ENCODE data around the gene PIGT.
A peak's percentile ranks its signal among the peaks of the same experiment; 100 is the strongest.

The PIGT gene

GRCh38 chr20:45448270-45448669, 32.3 kb downstream of the PIGT start:
- Histone ChIP-seq H3K9me3 (ENCODE audit: control extremely low read depth in 1 of 5, control insufficient read depth in 4 of 5, insufficient read depth in 2 of 5, low read depth in 1 of 5, low read length in 4 of 5) (no peaks in the 10 kb centered on the region), H3K4me1 (ENCODE audit: control extremely low read depth in 1 of 4, control insufficient read depth in 4 of 4, insufficient read depth in 4 of 4, low read length in 3 of 4) (no peaks in the 10 kb centered on the region), H3K36me3 (ENCODE audit: control insufficient read depth in 4 of 4, insufficient read depth in 4 of 4, low read length in 3 of 4) (no peaks in the 10 kb centered on the region), H3K27ac (ENCODE audit: insufficient read depth in 1 of 2, low read depth in 1 of 2, low read length in 2 of 2, poor library complexity in 1 of 2, severe bottlenecking in 2 of 2) (no peak overlapping the region), H3K4me3 (ENCODE audit: control insufficient read depth in 1 of 7, extremely low read depth in 1 of 7, insufficient read depth in 4 of 7, low read depth in 2 of 7, low read length in 6 of 7) (no peak overlapping the region), H3K27me3 (replicated peaks in 2 of 5; ENCODE audit: control insufficient read depth in 4 of 5, insufficient read depth in 5 of 5, low read length in 4 of 5) (no peaks in the 10 kb centered on the region)
- POLR2A ChIA-PET: no interaction called here
- CTCF ChIA-PET: interaction anchor here (1.3 to 8.6 kb wide), 5 partner anchors 11 to 128 kb away, joined by 3 to 88 read pairs (median 25); partner anchors contain the start of gene DBNDD2
- no peak for DNase-seq
- WGBS (ENCODE audit: insufficient coverage): 80% methylated on average over 2 of the region's 6 CpGs

GRCh38 chr20:45449528-45449927, 33.6 kb downstream of the PIGT start:
- CTCF ChIA-PET: interaction anchor here (1.1 to 12.4 kb wide), 16 partner anchors 9 to 321 kb away, joined by 3 to 120 read pairs (median 6); partner anchors contain the start of genes DBNDD2, SYS1 and WFDC2
- DNase-seq: no peak
- Histone ChIP-seq H3K36me3 (ENCODE audit: control insufficient read depth in 4 of 4, insufficient read depth in 4 of 4, low read length in 3 of 4) (no peaks in the 10 kb centered on the region), H3K4me1 (ENCODE audit: control extremely low read depth in 1 of 4, control insufficient read depth in 4 of 4, insufficient read depth in 4 of 4, low read length in 3 of 4) (no peaks in the 10 kb centered on the region), H3K27ac (ENCODE audit: insufficient read depth in 1 of 2, low read depth in 1 of 2, low read length in 2 of 2, poor library complexity in 1 of 2, severe bottlenecking in 2 of 2) (no peak overlapping the region), H3K27me3 (replicated peaks in 2 of 5; ENCODE audit: control insufficient read depth in 4 of 5, insufficient read depth in 5 of 5, low read length in 4 of 5) (no peaks in the 10 kb centered on the region), H3K4me3 (ENCODE audit: control insufficient read depth in 1 of 7, extremely low read depth in 1 of 7, insufficient read depth in 4 of 7, low read depth in 2 of 7, low read length in 6 of 7) (no peak overlapping the region), H3K9me3 (ENCODE audit: control extremely low read depth in 1 of 5, control insufficient read depth in 4 of 5, insufficient read depth in 2 of 5, low read depth in 1 of 5, low read length in 4 of 5) (no peaks in the 10 kb centered on the region)
- 93% methylated on average over 2 of the region's 3 CpGs for WGBS (ENCODE audit: insufficient coverage)
- POLR2A ChIA-PET: no interaction called here

DNA sequence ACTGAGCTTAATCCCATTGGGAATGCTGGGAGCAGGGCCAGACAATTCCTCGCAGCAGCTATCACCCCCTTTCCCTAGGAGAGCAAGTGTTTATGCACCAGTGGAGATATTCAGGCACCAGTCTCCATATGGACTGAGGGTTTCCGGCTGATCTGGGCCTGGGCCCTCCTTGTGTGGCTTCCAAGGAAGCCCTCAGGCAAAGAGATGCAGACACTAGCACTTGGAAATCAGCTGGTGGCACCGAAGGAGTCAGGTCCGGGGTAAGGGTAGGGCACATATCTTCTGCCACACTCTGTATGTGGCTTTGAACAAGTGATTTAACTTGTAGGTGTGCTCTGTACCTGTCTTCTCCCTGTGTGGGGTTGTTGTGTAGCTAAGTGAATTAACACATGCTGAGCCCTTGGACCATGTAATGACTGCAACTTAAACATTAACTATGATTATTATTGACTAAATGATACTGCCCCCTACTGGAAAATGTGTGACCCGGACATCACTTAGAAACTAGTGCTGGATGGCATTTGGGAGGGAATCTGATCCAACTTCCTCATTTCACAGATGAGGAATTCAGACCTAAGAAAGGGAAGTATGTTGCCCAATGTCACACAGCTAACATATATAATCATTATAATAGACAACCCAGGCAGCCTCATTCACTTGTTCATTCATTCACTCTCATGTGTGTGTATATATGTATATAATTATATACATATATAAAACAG, 34.3 kb downstream of the PIGT start:
- CTCF ChIA-PET: interaction anchor here (0.5 to 12.4 kb wide), 21 partner anchors 9 to 321 kb away, joined by 3 to 120 read pairs (median 5); partner anchors contain the start of genes DBNDD2, SYS1 and WFDC2

GRCh38 chr20:45452238-45452637, 36.3 kb downstream of the PIGT start:
- H3K4me3 ChIP-seq (ENCODE audit: control insufficient read depth in 1 of 7, extremely low read depth in 1 of 7, insufficient read depth in 4 of 7, low read depth in 2 of 7, low read length in 6 of 7): no peak overlapping the region
- no peak for DNase-seq
- no CpG with 5 or more reads among the region's 4 CpGs for WGBS (ENCODE audit: insufficient coverage)
- no peaks in the 10 kb centered on the region for H3K9me3 ChIP-seq (ENCODE audit: control extremely low read depth in 1 of 5, control insufficient read depth in 4 of 5, insufficient read depth in 2 of 5, low read depth in 1 of 5, low read length in 4 of 5)
- ChIA-PET POLR2A (no interaction called here), CTCF (interaction anchor here (0.7 to 12.4 kb wide), 13 partner anchors 9 to 132 kb away, joined by 3 to 120 read pairs (median 4); partner anchors contain the start of genes DBNDD2, SYS1 and WFDC2)
- no peaks in the 10 kb centered on the region for H3K4me1 ChIP-seq (ENCODE audit: control extremely low read depth in 1 of 4, control insufficient read depth in 4 of 4, insufficient read depth in 4 of 4, low read length in 3 of 4)
- no peaks in the 10 kb centered on the region for H3K36me3 ChIP-seq (ENCODE audit: control insufficient read depth in 4 of 4, insufficient read depth in 4 of 4, low read length in 3 of 4)
- H3K27ac ChIP-seq (ENCODE audit: insufficient read depth in 1 of 2, low read depth in 1 of 2, low read length in 2 of 2, poor library complexity in 1 of 2, severe bottlenecking in 2 of 2): no peak overlapping the region
- no peaks in the 10 kb centered on the region for H3K27me3 ChIP-seq (replicated peaks in 2 of 5; ENCODE audit: control insufficient read depth in 4 of 5, insufficient read depth in 5 of 5, low read length in 4 of 5)

More for the DNA sequence above, 34.3 kb downstream of the PIGT start:
- Histone ChIP-seq H3K27ac (ENCODE audit: insufficient read depth in 1 of 2, low read depth in 1 of 2, low read length in 2 of 2, poor library complexity in 1 of 2, severe bottlenecking in 2 of 2) (no peak overlapping the region), H3K27me3 (replicated peaks in 2 of 5; ENCODE audit: control insufficient read depth in 4 of 5, insufficient read depth in 5 of 5, low read length in 4 of 5) (no peaks in the 10 kb centered on the region), H3K4me3 (ENCODE audit: control insufficient read depth in 1 of 7, extremely low read depth in 1 of 7, insufficient read depth in 4 of 7, low read depth in 2 of 7, low read length in 6 of 7) (no peak overlapping the region), H3K9me3 (ENCODE audit: control extremely low read depth in 1 of 5, control insufficient read depth in 4 of 5, insufficient read depth in 2 of 5, low read depth in 1 of 5, low read length in 4 of 5) (no peaks in the 10 kb centered on the region), H3K4me1 (ENCODE audit: control extremely low read depth in 1 of 4, control insufficient read depth in 4 of 4, insufficient read depth in 4 of 4, low read length in 3 of 4) (no peaks in the 10 kb centered on the region), H3K36me3 (ENCODE audit: control insufficient read depth in 4 of 4, insufficient read depth in 4 of 4, low read length in 3 of 4) (no peaks in the 10 kb centered on the region)
- DNase-seq: peak; percentile 86 to 93 (median 92)
- WGBS (ENCODE audit: insufficient coverage): 98% methylated on average over 3 of the region's 5 CpGs
- POLR2A ChIA-PET: no interaction called here

- Histone ChIP-seq H3K36me3 (ENCODE audit: control insufficient read depth in 4 of 4, insufficient read depth in 4 of 4, low read length in 3 of 4) (no peaks in the 10 kb centered on the region), H3K27ac (ENCODE audit: insufficient read depth in 1 of 2, low read depth in 1 of 2, low read length in 2 of 2, poor library complexity in 1 of 2, severe bottlenecking in 2 of 2) (no peak overlapping the region)
- 100% methylated on average over 3 of the region's 4 CpGs for WGBS (ENCODE audit: insufficient coverage)
Observed at GRCh38 chr20:45452772-45453691, 37.1 kb downstream of the PIGT start.

GRCh38 chr20:45456632-45457031, 40.7 kb downstream of the PIGT start:
- Histone ChIP-seq H3K4me3 (ENCODE audit: control insufficient read depth in 1 of 7, extremely low read depth in 1 of 7, insufficient read depth in 4 of 7, low read depth in 2 of 7, low read length in 6 of 7) (no peak overlapping the region), H3K27ac (ENCODE audit: insufficient read depth in 1 of 2, low read depth in 1 of 2, low read length in 2 of 2, poor library complexity in 1 of 2, severe bottlenecking in 2 of 2) (no peak overlapping the region), H3K9me3 (ENCODE audit: control extremely low read depth in 1 of 5, control insufficient read depth in 4 of 5, insufficient read depth in 2 of 5, low read depth in 1 of 5, low read length in 4 of 5) (no peaks in the 10 kb centered on the region), H3K4me1 (ENCODE audit: control extremely low read depth in 1 of 4, control insufficient read depth in 4 of 4, insufficient read depth in 4 of 4, low read length in 3 of 4) (no peaks in the 10 kb centered on the region), H3K36me3 (ENCODE audit: control insufficient read depth in 4 of 4, insufficient read depth in 4 of 4, low read length in 3 of 4) (no peaks in the 10 kb centered on the region), H3K27me3 (replicated peaks in 2 of 5; ENCODE audit: control insufficient read depth in 4 of 5, insufficient read depth in 5 of 5, low read length in 4 of 5) (no peaks in the 10 kb centered on the region)
- 39% methylated on average over 6 of the region's 6 CpGs for WGBS (ENCODE audit: insufficient coverage)
- DNase-seq: peak; percentile 52 to 77 (median 73)
- ChIA-PET CTCF (interaction anchor here (8.6 to 12.4 kb wide), 2 partner anchors 11 to 136 kb away, joined by 88 to 120 read pairs; partner anchors contain the start of gene WFDC2), POLR2A (no interaction called here)

More at GRCh38 chr20:45452772-45453691, 37.1 kb downstream of the PIGT start:
- no peak overlapping the region for H3K4me3 ChIP-seq (ENCODE audit: control insufficient read depth in 1 of 7, extremely low read depth in 1 of 7, insufficient read depth in 4 of 7, low read depth in 2 of 7, low read length in 6 of 7)
- no peak for DNase-seq
- ChIA-PET POLR2A (no interaction called here), CTCF (interaction anchor here (0.7 to 12.4 kb wide), 14 partner anchors 8 to 132 kb away, joined by 3 to 120 read pairs (median 4); partner anchors contain the start of genes DBNDD2, SYS1 and WFDC2)
- no peaks in the 10 kb centered on the region for H3K4me1 ChIP-seq (ENCODE audit: control extremely low read depth in 1 of 4, control insufficient read depth in 4 of 4, insufficient read depth in 4 of 4, low read length in 3 of 4)
- H3K27me3 ChIP-seq (replicated peaks in 2 of 5; ENCODE audit: control insufficient read depth in 4 of 5, insufficient read depth in 5 of 5, low read length in 4 of 5): no peaks in the 10 kb centered on the region
- H3K9me3 ChIP-seq (ENCODE audit: control extremely low read depth in 1 of 5, control insufficient read depth in 4 of 5, insufficient read depth in 2 of 5, low read depth in 1 of 5, low read length in 4 of 5): no peaks in the 10 kb centered on the region

Data from common myeloid progenitor, CD34-positive (primary cell).